GM12878 (cell line): ENCODE data around the gene GRAMD1A. TPM values are rescaled to one million over a fixed set of nuclear protein-coding genes. Genes with fewer than 3 reads are reported as not detected.

Experiments used
- ATAC-seq: fragments of 200-7000 bp; cut with Tn5 transposase; 3 replicates; pipeline ENCODE4 v1.9.1; 2020; ENCODE audit warnings: mild to moderate bottlenecking, moderate library complexity
- BruUV-seq: library from RNA; stranded (reverse); fragments of 400-500 nt; replicated peaks from 2 replicates; lab custom pipeline; 2021; lab: Mats Ljungman, UMichigan
- CTCF ChIA-PET: fragments of 300-600 bp; sonication (Branson Sonifier 250); formaldehyde crosslinking; extraction: SDS; loops from one replicate; lab custom pipeline; 2021; ENCODE audit warnings: inconsistent platforms; lab: Yijun Ruan, JAX
- POLR2A ChIA-PET: fragments of 350-600 bp; formaldehyde crosslinking; extraction: SDS; loops from one replicate; lab custom pipeline; 2021; ENCODE audit warnings: inconsistent platforms; lab: Charles Lee
- RAD21 ChIA-PET: fragments of 300-600 bp; sonication (Branson Sonifier 250); formaldehyde crosslinking; loops from one replicate; lab custom pipeline; 2023; ENCODE audit warnings: antibody characterized with exemption; ENCODE audit not compliant: unreplicated experiment; lab: Charles Lee
- SMC1A ChIA-PET: fragments of 300-600 bp; sonication (Branson Sonifier 250); formaldehyde crosslinking; loops from one replicate; lab custom pipeline; 2023; ENCODE audit not compliant: unreplicated experiment, uncharacterized antibody; lab: Charles Lee
- DNase-seq: peaks from one replicate; pipeline ENCODE4 v3.0.0-alpha.2; 2011; ENCODE audit warnings: low read depth, low spot score
- FAIRE-seq: peaks from 3 replicates; lab custom pipeline; 2011; peaks lifted over from hg19 to GRCh38; lab: Jason Lieb, UNC
- H2AFZ ChIP-seq: 2 replicates; pipeline ENCODE4 v1.6.0; 2011; ENCODE audit warnings: low read depth, low read length, control low read depth; ENCODE audit not compliant: control insufficient read depth
- H3K27ac ChIP-seq: 2 replicates; pipeline ENCODE4 v1.5.1; 2011; ENCODE audit warnings: control low read depth; ENCODE audit not compliant: control insufficient read depth, insufficient read depth
- H3K27me3 ChIP-seq, 2 experiments: replicated peaks in 1 of 2; 2 replicates each; pipeline versions ENCODE4 v1.6.0 to v1.6.1; 2011; ENCODE audit warnings: low read length in 1 of 2; ENCODE audit not compliant: control insufficient read depth in 2 of 2, insufficient read depth in 2 of 2
- H3K36me3 ChIP-seq, 2 experiments: 2 replicates each; pipeline ENCODE4 v1.5.1; 2011; ENCODE audit warnings: low read length in 1 of 2; ENCODE audit not compliant: control insufficient read depth in 2 of 2, insufficient read depth in 2 of 2
- H3K4me1 ChIP-seq: 2 replicates; pipeline ENCODE4 v1.6.1; 2011; ENCODE audit warnings: mild to moderate bottlenecking, low read length, moderate library complexity, mixed read lengths; ENCODE audit not compliant: control insufficient read depth, insufficient read depth
- H3K4me2 ChIP-seq: 2 replicates; pipeline ENCODE4 v1.6.0; 2011; ENCODE audit warnings: control low read depth; ENCODE audit not compliant: control insufficient read depth, insufficient read depth
- H3K4me3 ChIP-seq: fragments of 200-600 bp; sonication (generic); 2 replicates; pipeline ENCODE4 v1.5.1; 2016
- H3K79me2 ChIP-seq: 2 replicates; pipeline ENCODE4 v1.6.0; 2011; ENCODE audit warnings: low read length; ENCODE audit not compliant: control insufficient read depth, insufficient read depth
- H3K9ac ChIP-seq: 2 replicates; pipeline ENCODE4 v1.8.0; 2011; ENCODE audit warnings: low read length, control low read depth, mixed read lengths; ENCODE audit not compliant: control insufficient read depth, insufficient read depth
- H3K9me3 ChIP-seq: replicated peaks from 3 replicates; pipeline ENCODE4 v1.5.1; 2011; ENCODE audit warnings: mild to moderate bottlenecking, low read length; ENCODE audit not compliant: control insufficient read depth, insufficient read depth
- H4K20me1 ChIP-seq: 2 replicates; pipeline ENCODE4 v1.6.0; 2011; ENCODE audit not compliant: control insufficient read depth, insufficient read depth
- CEBPZ ChIP-seq: fragments of 150-350 bp; IDR thresholded peaks from 2 replicates; pipeline ENCODE4 v1.6.1; 2016; ENCODE audit warnings: low read depth, low read length
- IRF5 ChIP-seq: fragments of 450-650 bp; IDR thresholded peaks from 2 replicates; pipeline ENCODE4 v1.6.1; 2017; ENCODE audit warnings: borderline replicate concordance
- KDM1A ChIP-seq: fragments of 200-600 bp; sonication (generic); IDR thresholded peaks from 2 replicates; pipeline ENCODE4 v1.6.1; 2016; ENCODE audit warnings: borderline replicate concordance
- WGBS: methylation state at CpG from one replicate; pipeline ENCODE4 v1.1.6; 2016; ENCODE audit warnings: low lambda C conversion rate; ENCODE audit not compliant: insufficient replicate concordance, insufficient coverage; ENCODE audit errors: missing lambda C conversion rate; 5-methylcytosine and 5-hydroxymethylcytosine counted together
- in situ Hi-C: fragments of 300-500 bp; cut with MboI; formaldehyde crosslinking; loops from 9 replicates; pipeline ENCODE4 v1.14.3; 2018; ENCODE audit warnings: mixed read lengths
- intact Hi-C: fragments of 100-400 bp; cut with micrococcal nuclease; formaldehyde crosslinking; loops from one replicate; pipeline ENCODE4 v1.14.2; 2022; ENCODE audit not compliant: unreplicated experiment
- polyA plus RNA-seq, 11 experiments: library from polyadenylated mRNA; depleted of rRNA in 4 of 11; unstranded in 6 of 11; stranded (reverse) in 5 of 11; fragments of >200 nt; fragmentation: Nextera tagmentation in 4 of 11; fragmentation: Illumina TruSeq in 1 of 11; extraction: Ambion mirVana in 4 of 11; extraction: Trizol in 1 of 11; gene quantifications; 1 replicate in 1 of 11; 2 replicates in 10 of 11; pipeline versions ENCODE4 v1.2.1 to v1.2.3, GENCODE V29; 2011 to 2016; ENCODE audit warnings: inconsistent platforms in 2 of 11, missing spikeins in 2 of 11, low read depth in 1 of 11
- total RNA-seq, 4 experiments: library from RNA; depleted of rRNA in 3 of 4; stranded (reverse); fragments of >200 nt in 3 of 4; fragmentation: Illumina TruSeq in 1 of 4; extraction: Trizol in 1 of 4; gene quantifications; 2 replicates each; pipeline versions ENCODE4 v1.2.1 to v1.2.3, GENCODE V29; 2013 to 2021

Gene GRAMD1A
- total and polyA plus RNA-seq, 10 of the 15 experiments (the other 5 are each of a cell fraction or from before 2014, with no cell fraction given) = 0.79 to 73.6 (median 35.3) TPM

GRCh38 chr19:34972163-34972705 lies 27.9 kb upstream of the GRAMD1A start:
- no peak for TF ChIP-seq CEBPZ
- TF ChIP-seq IRF5 = no peak
- TF ChIP-seq KDM1A = no peak
- Histone ChIP-seq H3K79me2 (no peaks in the 10 kb centered on the region), H3K4me1 (peaks cover 8% of the 10 kb centered on the region), H3K9me3 (peaks cover 4% of the 10 kb centered on the region; the same call in 1 of the 3 replicates), H4K20me1 (no peaks in the 10 kb centered on the region), H3K27me3 (no peaks in the 10 kb centered on the region), H3K4me2 (no peak overlapping the region), H3K9ac (no peak overlapping the region), H3K36me3 (no peaks in the 10 kb centered on the region), H3K4me3 (no peak overlapping the region), H2AFZ (no peak overlapping the region), H3K27ac (no peak overlapping the region)
- in situ Hi-C loops = loop anchor here (25.0 kb wide), 1 partner anchor 1390 kb away; no protein-coding TSS in a partner anchor
- DNase-seq (no peak), FAIRE-seq (no peak), ATAC-seq (no peak)
- WGBS = 23% methylated on average over 7 of the region's 7 CpGs
- CTCF ChIA-PET = interaction anchor here (0.7 to 5.1 kb wide), 18 partner anchors 10 to 169 kb away, joined by 3 to 62 read pairs (median 5); no protein-coding TSS in a partner anchor
- POLR2A ChIA-PET = no interaction called here
- SMC1A ChIA-PET = interaction anchor here (0.8 to 3.2 kb wide), 6 partner anchors 10 to 115 kb away, joined by 3 to 17 read pairs (median 6); no protein-coding TSS in a partner anchor
- no TSS peak for BruUV-seq
- intact Hi-C loops = loop anchor here (2.0 to 10.0 kb wide), 2 partner anchors 119 to 163 kb away; partner anchors contain the start of genes FXYD1 and LGI4
- RAD21 ChIA-PET = interaction anchor here (1.0 to 2.0 kb wide), 6 partner anchors 17 to 95 kb away, joined by 3 to 9 read pairs (median 4); partner anchors contain the start of gene GRAMD1A
